GM12878 (cell line): ENCODE results near the gene APOBEC2. TPM values are rescaled to one million over a fixed set of nuclear protein-coding genes. Genes with fewer than 3 reads are reported as not detected.
A peak's percentile ranks its signal among the peaks of the same experiment; 100 is the strongest.

ENCODE experiments used
- ATAC-seq: fragments of 200-7000 bp; cut with Tn5 transposase; 3 replicates; pipeline ENCODE4 v1.9.1; 2020; ENCODE audit warnings: mild to moderate bottlenecking, moderate library complexity
- BruUV-seq: library from RNA; stranded (reverse); fragments of 400-500 nt; replicated peaks from 2 replicates; lab custom pipeline; 2021; lab: Mats Ljungman, UMichigan
- CTCF ChIA-PET: fragments of 300-600 bp; sonication (Branson Sonifier 250); formaldehyde crosslinking; extraction: SDS; loops from one replicate; lab custom pipeline; 2021; ENCODE audit warnings: inconsistent platforms; lab: Yijun Ruan, JAX
- POLR2A ChIA-PET: fragments of 350-600 bp; formaldehyde crosslinking; extraction: SDS; loops from one replicate; lab custom pipeline; 2021; ENCODE audit warnings: inconsistent platforms; lab: Charles Lee
- RAD21 ChIA-PET: fragments of 300-600 bp; sonication (Branson Sonifier 250); formaldehyde crosslinking; loops from one replicate; lab custom pipeline; 2023; ENCODE audit warnings: antibody characterized with exemption; ENCODE audit not compliant: unreplicated experiment; lab: Charles Lee
- SMC1A ChIA-PET: fragments of 300-600 bp; sonication (Branson Sonifier 250); formaldehyde crosslinking; loops from one replicate; lab custom pipeline; 2023; ENCODE audit not compliant: unreplicated experiment, uncharacterized antibody; lab: Charles Lee
- DNase-seq: peaks from one replicate; pipeline ENCODE4 v3.0.0-alpha.2; 2011; ENCODE audit warnings: low read depth, low spot score
- FAIRE-seq: peaks from 3 replicates; lab custom pipeline; 2011; peaks lifted over from hg19 to GRCh38; lab: Jason Lieb, UNC
- H2AFZ ChIP-seq: 2 replicates; pipeline ENCODE4 v1.6.0; 2011; ENCODE audit warnings: low read depth, low read length, control low read depth; ENCODE audit not compliant: control insufficient read depth
- H3K27ac ChIP-seq: 2 replicates; pipeline ENCODE4 v1.5.1; 2011; ENCODE audit warnings: control low read depth; ENCODE audit not compliant: control insufficient read depth, insufficient read depth
- H3K27me3 ChIP-seq, 2 experiments: replicated peaks in 1 of 2; 2 replicates each; pipeline versions ENCODE4 v1.6.0 to v1.6.1; 2011; ENCODE audit warnings: low read length in 1 of 2; ENCODE audit not compliant: control insufficient read depth in 2 of 2, insufficient read depth in 2 of 2
- H3K36me3 ChIP-seq, 2 experiments: 2 replicates each; pipeline ENCODE4 v1.5.1; 2011; ENCODE audit warnings: low read length in 1 of 2; ENCODE audit not compliant: control insufficient read depth in 2 of 2, insufficient read depth in 2 of 2
- H3K4me1 ChIP-seq: 2 replicates; pipeline ENCODE4 v1.6.1; 2011; ENCODE audit warnings: mild to moderate bottlenecking, low read length, moderate library complexity, mixed read lengths; ENCODE audit not compliant: control insufficient read depth, insufficient read depth
- H3K4me2 ChIP-seq: 2 replicates; pipeline ENCODE4 v1.6.0; 2011; ENCODE audit warnings: control low read depth; ENCODE audit not compliant: control insufficient read depth, insufficient read depth
- H3K4me3 ChIP-seq: fragments of 200-600 bp; sonication (generic); 2 replicates; pipeline ENCODE4 v1.5.1; 2016
- H3K79me2 ChIP-seq: 2 replicates; pipeline ENCODE4 v1.6.0; 2011; ENCODE audit warnings: low read length; ENCODE audit not compliant: control insufficient read depth, insufficient read depth
- H3K9ac ChIP-seq: 2 replicates; pipeline ENCODE4 v1.8.0; 2011; ENCODE audit warnings: low read length, control low read depth, mixed read lengths; ENCODE audit not compliant: control insufficient read depth, insufficient read depth
- H3K9me3 ChIP-seq: replicated peaks from 3 replicates; pipeline ENCODE4 v1.5.1; 2011; ENCODE audit warnings: mild to moderate bottlenecking, low read length; ENCODE audit not compliant: control insufficient read depth, insufficient read depth
- H4K20me1 ChIP-seq: 2 replicates; pipeline ENCODE4 v1.6.0; 2011; ENCODE audit not compliant: control insufficient read depth, insufficient read depth
- CEBPB ChIP-seq, 2 experiments: fragments of 150-350 bp in 1 of 2; IDR thresholded peaks; 2 replicates each; pipeline ENCODE4 v1.6.1; 2012 to 2014; ENCODE audit warnings: low read depth in 2 of 2, low read length in 2 of 2, borderline replicate concordance in 1 of 2, inconsistent platforms in 1 of 2
- CTCF ChIP-seq, 3 experiments: IDR thresholded peaks in 2 of 3; conservative IDR thresholded peaks in 1 of 3; 2 replicates each; pipeline ENCODE4 v1.5.1; 2011; ENCODE audit warnings: low read depth in 3 of 3, low read length in 3 of 3, mild to moderate bottlenecking in 3 of 3, control low read depth in 2 of 3, moderate library complexity in 2 of 3, inconsistent platforms in 1 of 3, mixed read lengths in 1 of 3; ENCODE audit not compliant: control insufficient read depth in 2 of 3, insufficient read depth in 1 of 3; ENCODE audit errors: extremely low read depth in 1 of 3
- HSF1 ChIP-seq: fragments of 150-350 bp; IDR thresholded peaks from 2 replicates; pipeline ENCODE4 v1.6.1; 2014; ENCODE audit warnings: mild to moderate bottlenecking, low read depth, low read length
- MXI1 ChIP-seq: fragments of 150-350 bp; IDR thresholded peaks from 2 replicates; pipeline ENCODE4 v1.6.1; 2011; ENCODE audit warnings: low read depth, mild to moderate bottlenecking, inconsistent platforms, low read length, improper control_type of control experiment
- PML ChIP-seq: IDR thresholded peaks from 2 replicates; pipeline ENCODE4 v1.6.1; 2012; ENCODE audit warnings: low read length, inconsistent platforms
- POU2F2 ChIP-seq: IDR thresholded peaks from 3 replicates; pipeline ENCODE4 v1.6.1; 2011; ENCODE audit warnings: low read depth, mild to moderate bottlenecking, low read length, borderline replicate concordance
- RAD21 ChIP-seq: IDR thresholded peaks from 2 replicates; pipeline ENCODE4 v1.6.1; 2011; ENCODE audit warnings: mild to moderate bottlenecking, low read depth, low read length, moderate library complexity; ENCODE audit not compliant: insufficient read depth
- SMC3 ChIP-seq: IDR thresholded peaks from 2 replicates; pipeline ENCODE4 v1.6.1; 2011; ENCODE audit warnings: low read length, improper control_type of control experiment, borderline replicate concordance
- TARDBP ChIP-seq: IDR thresholded peaks from 2 replicates; pipeline ENCODE4 v1.6.1; 2016; ENCODE audit warnings: borderline replicate concordance
- WGBS: methylation state at CpG from one replicate; pipeline ENCODE4 v1.1.6; 2016; ENCODE audit warnings: low lambda C conversion rate; ENCODE audit not compliant: insufficient replicate concordance, insufficient coverage; ENCODE audit errors: missing lambda C conversion rate; 5-methylcytosine and 5-hydroxymethylcytosine counted together
- in situ Hi-C: fragments of 300-500 bp; cut with MboI; formaldehyde crosslinking; loops from 9 replicates; pipeline ENCODE4 v1.14.3; 2018; ENCODE audit warnings: mixed read lengths
- intact Hi-C: fragments of 100-400 bp; cut with micrococcal nuclease; formaldehyde crosslinking; loops from one replicate; pipeline ENCODE4 v1.14.2; 2022; ENCODE audit not compliant: unreplicated experiment
- polyA plus RNA-seq, 11 experiments: library from polyadenylated mRNA; depleted of rRNA in 4 of 11; unstranded in 6 of 11; stranded (reverse) in 5 of 11; fragments of >200 nt; fragmentation: Nextera tagmentation in 4 of 11; fragmentation: Illumina TruSeq in 1 of 11; extraction: Ambion mirVana in 4 of 11; extraction: Trizol in 1 of 11; gene quantifications; 1 replicate in 1 of 11; 2 replicates in 10 of 11; pipeline versions ENCODE4 v1.2.1 to v1.2.3, GENCODE V29; 2011 to 2016; ENCODE audit warnings: inconsistent platforms in 2 of 11, missing spikeins in 2 of 11, low read depth in 1 of 11
- total RNA-seq, 4 experiments: library from RNA; depleted of rRNA in 3 of 4; stranded (reverse); fragments of >200 nt in 3 of 4; fragmentation: Illumina TruSeq in 1 of 4; extraction: Trizol in 1 of 4; gene quantifications; 2 replicates each; pipeline versions ENCODE4 v1.2.1 to v1.2.3, GENCODE V29; 2013 to 2021

APOBEC2 gene
- total and polyA plus RNA-seq, 10 of the 15 experiments (the other 5 are each of a cell fraction or from before 2014, with no cell fraction given) = 0.11 to 1.4 (median 0.87) TPM; not detected in 6

GRCh38 chr6:41066867-41067304 lies 13.9 kb downstream of the APOBEC2 start:
- no peak overlapping the region for H2AFZ ChIP-seq
- H3K9me3 ChIP-seq = no peaks in the 10 kb centered on the region
- H3K4me2 ChIP-seq = no peak overlapping the region
- no peak overlapping the region for H3K27ac ChIP-seq
- ChIA-PET RAD21 (no interaction called here), SMC1A (interaction anchor here (0.7 to 2.1 kb wide), 3 partner anchors 9 to 38 kb away, joined by 3 to 13 read pairs (median 4); no protein-coding TSS in a partner anchor), POLR2A (no interaction called here), CTCF (interaction anchor here (0.6 to 6.5 kb wide), 8 partner anchors 9 to 115 kb away, joined by 3 to 62 read pairs (median 6); partner anchors contain the start of genes APOBEC2 and UNC5CL)
- no peaks in the 10 kb centered on the region for H4K20me1 ChIP-seq
- ATAC-seq = 0 out of 3 replicates have a peak, but pooled peaks have one; percentile 15
- no TSS peak for BruUV-seq
- in situ Hi-C loops = no loop called here
- FAIRE-seq = peak; percentile 89
- peak; percentile 26 for DNase-seq
- 0 out of 2 replicates have a peak, but pooled peaks cover 2% of the 10 kb centered on the region for H3K4me1 ChIP-seq
- peaks cover 11% of the 10 kb centered on the region for H3K79me2 ChIP-seq
- no peak overlapping the region for H3K9ac ChIP-seq
- TF ChIP-seq HSF1 (0 out of 2 replicates have a peak, but pooled peaks have one; percentile 39), PML (no peak), RAD21 (peak; percentile 64), MXI1 (0 out of 2 replicates have a peak, but pooled peaks have one; percentile 37), SMC3 (peak; percentile 28; the same call in 1 of the 2 replicates), TARDBP (no peak), CEBPB (IDR thresholded peaks at IDR 0.05; ENCODE audit: borderline replicate concordance in 1 of 2, low read depth in 2 of 2, low read length in 2 of 2) (no peak), POU2F2 (no peak), CTCF (IDR thresholded peaks at IDR 0.05 in 2 of 3, conservative IDR thresholded peaks at IDR 0.05 in 1 of 3; ENCODE audit: control insufficient read depth in 2 of 3, extremely low read depth in 1 of 3, insufficient read depth in 1 of 3, low read depth in 3 of 3, low read length in 3 of 3) (peak; percentile 72 to 86 (median 83))
- WGBS = 33% methylated on average over 3 of the region's 3 CpGs
- H3K27me3 ChIP-seq = no peaks in the 10 kb centered on the region
- peaks cover 0 to 10% of the 10 kb centered on the region in 2 experiments; a peak in 2 of 4 replicates for H3K36me3 ChIP-seq
- intact Hi-C loops = loop anchor here (1.0 kb wide), 1 partner anchor 61 kb away; no protein-coding TSS in a partner anchor
- no peak overlapping the region for H3K4me3 ChIP-seq
